ENCODE results near the gene POC1A.

The POC1A gene

GRCh38 chr3:52145736-52146110 is 8.5 kb downstream of the POC1A start (continued):
- no peak for TF ChIP-seq TSHZ1 (tag by site-specific recombination; IDR thresholded peaks at IDR 0.05; ENCODE audit: borderline replicate concordance)
- TF ChIP-seq ZBTB26 (tag by site-specific recombination; optimal IDR thresholded peaks at IDR 0.05) = no peak
- TF ChIP-seq ZNF26 (tag by site-specific recombination; IDR thresholded peaks at IDR 0.05) = no peak

GRCh38 chr3:52144796-52145735 is 9.2 kb downstream of the POC1A start:
- Histone ChIP-seq H3K36me3 (ENCODE audit: control insufficient read depth in 2 of 2, insufficient read depth in 1 of 2, low read length in 2 of 2) (peaks cover 3 to 92% of the 10 kb centered on the region in 2 experiments; a peak in 2 of 3 replicates), H3K4me1 (ENCODE audit: control insufficient read depth, insufficient read depth, low read length) (no peaks in the 10 kb centered on the region), H3K27ac (ENCODE audit: extremely low read depth, low read depth, low read length) (no peak overlapping the region), H3K4me3 (ENCODE audit: low read depth, low read length) (no peak overlapping the region), H3K9me3 (ENCODE audit: control insufficient read depth, insufficient read depth, low read depth, low read length) (no peaks in the 10 kb centered on the region)
- ChIA-PET CTCF (interaction anchor here (0.6 to 2.8 kb wide), 14 partner anchors 9 to 429 kb away, joined by 3 to 32 read pairs (median 4); no protein-coding TSS in a partner anchor), POLR2A (no interaction called here)
- TF ChIP-seq WT1 (tag by site-specific recombination; IDR thresholded peaks at IDR 0.05) = no peak
- no peak for TF ChIP-seq MEIS1 (CRISPR knock-in tag; IDR thresholded peaks at IDR 0.05; ENCODE audit: borderline replicate concordance)
- TF ChIP-seq ZNF629 (tag by site-specific recombination; IDR thresholded peaks at IDR 0.05) = no peak
- TF ChIP-seq KLF9 (tag by site-specific recombination; IDR thresholded peaks at IDR 0.05; ENCODE audit: low read depth) = no peak
- TF ChIP-seq ZSCAN18 (tag by site-specific recombination; IDR thresholded peaks at IDR 0.05) = no peak
- no peak for TF ChIP-seq SCRT1 (tag by site-specific recombination; IDR thresholded peaks at IDR 0.05; ENCODE audit: borderline replicate concordance)
- no peak for TF ChIP-seq ATF2 (tag by site-specific recombination; IDR thresholded peaks at IDR 0.05; ENCODE audit: low read depth)
- TF ChIP-seq ZNF555 (tag by site-specific recombination; conservative IDR thresholded peaks at IDR 0.05) = no peak
- no peak for TF ChIP-seq ZBTB48 (tag by site-specific recombination; IDR thresholded peaks at IDR 0.05)
- no peak for TF ChIP-seq ZNF624 (tag by site-specific recombination; IDR thresholded peaks at IDR 0.05)
- TF ChIP-seq ZNF623 (tag by site-specific recombination; IDR thresholded peaks at IDR 0.05) = no peak
- TF ChIP-seq ZNF239 (tag by site-specific recombination; IDR thresholded peaks at IDR 0.05) = no peak
- no peak for TF ChIP-seq GFI1B (tag by site-specific recombination; IDR thresholded peaks at IDR 0.05)
- TF ChIP-seq ZFHX2 (tag by site-specific recombination; conservative IDR thresholded peaks at IDR 0.05) = no peak
- TF ChIP-seq ZSCAN5A (tag by site-specific recombination; IDR thresholded peaks at IDR 0.05) = no peak
- no peak for TF ChIP-seq BCL11B (tag by site-specific recombination; IDR thresholded peaks at IDR 0.05; ENCODE audit: low read depth)
- no peak for TF ChIP-seq ZNF184 (tag by site-specific recombination; IDR thresholded peaks at IDR 0.05)
- no peak for TF ChIP-seq SP7 (tag by site-specific recombination; IDR thresholded peaks at IDR 0.05)

Data from HEK293 (cell line).